A549 treated with AZD2906 at 1 μM for 4 hours (cell line): ENCODE measurements around the gene LIME1. TPM values are rescaled to one million over a fixed set of nuclear protein-coding genes. Genes with fewer than 3 reads are reported as not detected.

Source experiments
- total RNA-seq: library from RNA; stranded (reverse); fragments of 200-300 nt; extraction: Qiagen RNA extraction; gene quantifications from 5 replicates; pipeline ENCODE4 v1.2.3, GENCODE V29; 2022

The LIME1 gene
- total RNA-seq, result 3.7 to 10.8 TPM (median 9.0 TPM) in 5 replicates

GRCh38 chr20:63735859-63736718 is at the start of gene LIME1:
Gene LIME1, plus strand, starts transcription at chr20:63736664. Its CDS starts 886 bp downstream, at chr20:63737550.

GRCh38 chr20:63696628-63697356 is 39.7 kb upstream of the LIME1 start, which contains the start of gene TNFRSF6B:
Gene TNFRSF6B, plus strand, starts transcription at chr20:63696652. Its CDS starts 116 bp downstream, at chr20:63696768.

GRCh38 chr20:63707558-63708300 is 28.7 kb upstream of the LIME1 start, which contains the start of the genes ARFRP1 and ZGPAT:
Gene ARFRP1, minus strand, starts transcription at chr20:63707976. Its CDS starts 885 bp downstream, at chr20:63707091.
Gene ZGPAT, plus strand, starts transcription at chr20:63708039. Its CDS starts 542 bp downstream, at chr20:63708581.

GRCh38 chr20:63739130-63740069 is 2.9 kb downstream of the LIME1 start, which contains the start of gene SLC2A4RG:
Gene SLC2A4RG, plus strand, starts transcription at chr20:63739776. Its CDS starts 137 bp downstream, at chr20:63739913.

Other genes with a start within 250 kb of the LIME1 start
- gene EEF1A2, start 237.6 kb upstream of the LIME1 start, total RNA-seq, result 138 to 177 TPM (median 153 TPM) in 5 replicates
- 259 to 387 TPM (median 340 TPM) in 5 replicates for gene PPDPF, start 215.9 kb upstream of the LIME1 start, total RNA-seq
- 2.7 to 4.0 TPM (median 3.2 TPM) in 5 replicates for gene PTK6, start 199.3 kb upstream of the LIME1 start, total RNA-seq
- 0.06 to 0.25 TPM (median 0.09 TPM) in 5 replicates for gene SRMS, start 188.9 kb upstream of the LIME1 start, total RNA-seq
- gene FNDC11, start 182.5 kb upstream of the LIME1 start, total RNA-seq, result 0.17 to 0.29 TPM (median 0.21 TPM) in 5 replicates
- 30.2 to 39.3 TPM (median 31.3 TPM) in 5 replicates for gene HELZ2, start 162.4 kb upstream of the LIME1 start, total RNA-seq
- gene GMEB2, start 109.6 kb upstream of the LIME1 start, total RNA-seq, result 8.5 to 10.5 TPM (median 10.0 TPM) in 5 replicates
- 7.1 to 11.5 TPM (median 9.5 TPM) in 5 replicates for gene STMN3, start 83.2 kb upstream of the LIME1 start, total RNA-seq
- gene RTEL1, start 78.4 kb upstream of the LIME1 start, total RNA-seq, result 4.1 to 7.9 TPM (median 5.6 TPM) in 5 replicates
- gene TNFRSF6B, start 40.0 kb upstream of the LIME1 start, total RNA-seq, result 0.22 to 0.87 TPM (median 0.69 TPM) in 5 replicates
- gene ARFRP1, start 28.7 kb upstream of the LIME1 start, total RNA-seq, result 30.6 to 43.0 TPM (median 36.4 TPM) in 5 replicates
- gene ZGPAT, start 28.6 kb upstream of the LIME1 start, total RNA-seq, result 20.1 to 30.0 TPM (median 26.1 TPM) in 5 replicates
- 55.9 to 101 TPM (median 89.8 TPM) in 5 replicates for gene SLC2A4RG, start 3.1 kb downstream of the LIME1 start, total RNA-seq
- 0.73 to 0.85 TPM (median 0.76 TPM) in 5 replicates for gene ZBTB46, start 94.6 kb downstream of the LIME1 start, total RNA-seq
- not detected in 5 replicates for gene ABHD16B, start 124.8 kb downstream of the LIME1 start, total RNA-seq
- 131 to 135 TPM (median 134 TPM) in 5 replicates for gene TPD52L2, start 128.6 kb downstream of the LIME1 start, total RNA-seq
- gene DNAJC5, start 158.5 kb downstream of the LIME1 start, total RNA-seq, result 25.9 to 29.2 TPM (median 28.0 TPM) in 5 replicates
- 26.1 to 36.0 TPM (median 31.2 TPM) in 5 replicates for gene UCKL1, start 219.8 kb downstream of the LIME1 start, total RNA-seq
- 10.2 to 13.7 TPM (median 11.8 TPM) in 5 replicates for gene ZNF512B, start 233.3 kb downstream of the LIME1 start, total RNA-seq
- gene SAMD10, start 243.0 kb downstream of the LIME1 start, total RNA-seq, result 0.05 TPM in 1 of 5 replicates, not detected in the others
- 52.7 to 54.9 TPM (median 54.7 TPM) in 5 replicates for gene PRPF6, start 244.5 kb downstream of the LIME1 start, total RNA-seq